K562 (cell line): ENCODE data around the gene IL1RL1. TPM values are rescaled to one million over a fixed set of nuclear protein-coding genes. Genes with fewer than 3 reads are reported as not detected.

Experiments
- ATAC-seq: fragments of 200-7000 bp; cut with Tn5 transposase; 3 replicates; pipeline ENCODE4 v1.9.1; 2020; ENCODE audit warnings: moderate library complexity
- BruUV-seq: library from RNA; stranded (reverse); fragments of 400-500 nt; replicated peaks from 2 replicates; lab custom pipeline; 2021; lab: Mats Ljungman, UMichigan
- CTCF ChIA-PET: fragments of 300-600 bp; formaldehyde crosslinking; extraction: SDS; loops from one replicate; lab custom pipeline; 2021; ENCODE audit warnings: low intra/inter-chr PET ratio; lab: Yijun Ruan, JAX
- POLR2A ChIA-PET: fragments of 300-600, 350-650 bp; sonication (Branson Sonifier 250); formaldehyde crosslinking; extraction: SDS; loops from one replicate; lab custom pipeline; 2021; ENCODE audit warnings: antibody characterized with exemption, inconsistent platforms; lab: Yijun Ruan, JAX
- DNase-seq, 4 experiments: peaks; one replicate each; pipeline versions ENCODE4 v3.0.0 to v3.0.0-alpha.2; 2011 to 2018; ENCODE audit warnings: low spot score in 3 of 4, mixed read lengths in 3 of 4; ENCODE audit errors: extremely low read depth in 1 of 4
- FAIRE-seq: peaks from 2 replicates; lab custom pipeline; 2011; peaks lifted over from hg19 to GRCh38; lab: Jason Lieb, UNC
- H2AFZ ChIP-seq: 2 replicates; pipeline ENCODE4 v1.6.0; 2011; ENCODE audit warnings: low read depth, low read length, control low read depth, inconsistent platforms
- H3K27ac ChIP-seq: fragments of 200-600 bp; 3 replicates; pipeline ENCODE4 v1.8.0; 2011; ENCODE audit warnings: low read depth, mild to moderate bottlenecking, control low read depth, inconsistent platforms, low read length, moderate library complexity, mixed read lengths; ENCODE audit errors: extremely low read depth
- H3K27me3 ChIP-seq, 2 experiments: fragments of 300-600 bp in 1 of 2; 2 replicates in 1 of 2; 3 replicates in 1 of 2; pipeline versions ENCODE4 v1.6.0 to v1.8.0; 2011; ENCODE audit warnings: inconsistent platforms in 2 of 2, low read length in 2 of 2, mild to moderate bottlenecking in 1 of 2, mixed read lengths in 1 of 2, moderate library complexity in 1 of 2; ENCODE audit not compliant: control insufficient read depth in 2 of 2, insufficient read depth in 2 of 2
- H3K36me3 ChIP-seq: fragments of 300-600 bp; 3 replicates; pipeline ENCODE4 v1.8.0; 2011; ENCODE audit warnings: mild to moderate bottlenecking, low read length, inconsistent platforms; ENCODE audit not compliant: control insufficient read depth, insufficient read depth
- H3K4me1 ChIP-seq, 2 experiments: fragments of 200-600 bp in 1 of 2; replicated peaks in 1 of 2; 2 replicates in 1 of 2; 3 replicates in 1 of 2; pipeline versions ENCODE4 v1.5.1 to v1.8.0; 2011; ENCODE audit warnings: inconsistent platforms in 2 of 2, low read length in 2 of 2, mild to moderate bottlenecking in 1 of 2, mixed read lengths in 1 of 2, moderate library complexity in 1 of 2; ENCODE audit not compliant: control insufficient read depth in 2 of 2, insufficient read depth in 2 of 2
- H3K4me2 ChIP-seq: 2 replicates; pipeline ENCODE4 v1.6.1; 2011; ENCODE audit warnings: low read length, control low read depth, inconsistent platforms, mixed read lengths; ENCODE audit not compliant: insufficient read depth
- H3K4me3 ChIP-seq: fragments of 200-600 bp; sonication (generic), shearing (Covaris generic); 2 replicates; pipeline ENCODE4 v1.5.1; 2016; ENCODE audit warnings: control low read depth, inconsistent platforms
- H3K79me2 ChIP-seq: fragments of 200-600 bp; 3 replicates; pipeline ENCODE4 v1.8.0; 2011; ENCODE audit warnings: low read length, inconsistent platforms; ENCODE audit not compliant: control insufficient read depth, insufficient read depth
- H3K9ac ChIP-seq, 2 experiments: 2 replicates each; pipeline versions ENCODE4 v1.6.0 to v1.6.1; 2011; ENCODE audit warnings: low read depth in 2 of 2, low read length in 2 of 2, control low read depth in 1 of 2, inconsistent platforms in 1 of 2, mild to moderate bottlenecking in 1 of 2, mixed read lengths in 1 of 2; ENCODE audit not compliant: insufficient read depth in 1 of 2
- H3K9me1 ChIP-seq: one replicate; pipeline ENCODE4 v1.6.0; 2011; ENCODE audit warnings: inconsistent platforms, mild to moderate bottlenecking, low read length, moderate library complexity; ENCODE audit not compliant: control insufficient read depth, insufficient read depth
- H3K9me3 ChIP-seq: replicated peaks from 2 replicates; pipeline ENCODE4 v1.5.1; 2011; ENCODE audit warnings: low read depth, low read length, inconsistent platforms; ENCODE audit not compliant: control insufficient read depth, insufficient read depth
- H4K20me1 ChIP-seq: replicated peaks from 2 replicates; pipeline ENCODE4 v1.6.1; 2011; ENCODE audit warnings: low read length, inconsistent platforms, mixed read lengths; ENCODE audit not compliant: control insufficient read depth, insufficient read depth
- MEIS2 ChIP-seq: fragments of 450-650 bp; IDR thresholded peaks from 2 replicates; pipeline ENCODE4 v1.6.1; 2014; ENCODE audit warnings: mild to moderate bottlenecking; ENCODE audit not compliant: partially characterized antibody
- RCOR1 ChIP-seq, 2 experiments: IDR thresholded peaks; 2 replicates each; pipeline ENCODE4 v1.6.1; 2012; ENCODE audit warnings: low read depth in 2 of 2, low read length in 2 of 2, borderline replicate concordance in 1 of 2, improper control_type of control experiment in 1 of 2
- SPI1 ChIP-seq: IDR thresholded peaks from 2 replicates; pipeline ENCODE4 v1.6.1; 2011; ENCODE audit warnings: low read depth, low read length, control low read depth, borderline replicate concordance
- WGBS: fragments of 100-300 bp; shearing (Covaris generic); methylation state at CpG from one replicate; pipeline ENCODE4 v1.1.6; 2016; ENCODE audit warnings: low coverage, mixed read lengths; ENCODE audit not compliant: insufficient coverage; ENCODE audit errors: missing lambda C conversion rate; 5-methylcytosine and 5-hydroxymethylcytosine counted together
- in situ Hi-C: fragments of 300-500 bp; cut with MboI; formaldehyde crosslinking; loops from 4 replicates; pipeline ENCODE4 v1.15.0; 2018; ENCODE audit warnings: inconsistent platforms, mixed read lengths
- intact Hi-C: fragments of 100-400 bp; cut with micrococcal nuclease; formaldehyde crosslinking; loops from 2 replicates; pipeline ENCODE4 v1.14.2; 2022
- polyA plus RNA-seq, 8 experiments: library from polyadenylated mRNA; depleted of rRNA in 4 of 8; stranded (reverse) in 5 of 8; unstranded in 3 of 8; fragments of >200 nt; fragmentation: Nextera tagmentation in 2 of 8; fragmentation: Illumina TruSeq in 1 of 8; extraction: Ambion mirVana in 2 of 8; extraction: Trizol in 1 of 8; gene quantifications; 2 replicates each; pipeline versions ENCODE4 v1.2.1 to v1.2.3, GENCODE V29; 2011 to 2014; ENCODE audit warnings: inconsistent platforms in 1 of 8, missing spikeins in 1 of 8
- total RNA-seq, 7 experiments: library from RNA; depleted of rRNA in 6 of 7; stranded (reverse); fragments of >200 nt in 6 of 7; fragmentation: Illumina TruSeq in 2 of 7; extraction: Trizol in 2 of 7; gene quantifications; 2 replicates each; pipeline versions ENCODE4 v1.2.1 to v1.2.3, GENCODE V29; 2011 to 2021; ENCODE audit warnings: low replicate concordance in 1 of 7
- TF ChIP-seq, protein P1 (sequence below): fragments of 200-800 bp; sonication (Bioruptor generic); IDR thresholded peaks from 2 replicates; pipeline ENCODE4 v1.6.1; 2017; ENCODE audit warnings: missing genetic modification characterization, missing compliant biosample characterization
- TF ChIP-seq, protein P2 (sequence below), 2 experiments: IDR thresholded peaks in 1 of 2; conservative IDR thresholded peaks in 1 of 2; 2 replicates each; pipeline ENCODE4 v1.6.1; 2016; ENCODE audit warnings: low read depth in 2 of 2, mild to moderate bottlenecking in 1 of 2, missing compliant biosample characterization in 1 of 2, missing genetic modification characterization in 1 of 2, moderate library complexity in 1 of 2
- TF ChIP-seq, protein P3 (sequence below): IDR thresholded peaks from 2 replicates; pipeline ENCODE4 v1.6.1; 2011; ENCODE audit warnings: borderline replicate concordance, low read depth, mild to moderate bottlenecking, moderate library complexity, low read length; ENCODE audit not compliant: insufficient read depth, poor library complexity, severe bottlenecking

The IL1RL1 gene
- total and polyA plus RNA-seq, 9 of the 15 experiments (the other 6 are each of a cell fraction or from before 2014, with no cell fraction given), result 0.06 to 3.3 (median 0.59) TPM

DNA sequence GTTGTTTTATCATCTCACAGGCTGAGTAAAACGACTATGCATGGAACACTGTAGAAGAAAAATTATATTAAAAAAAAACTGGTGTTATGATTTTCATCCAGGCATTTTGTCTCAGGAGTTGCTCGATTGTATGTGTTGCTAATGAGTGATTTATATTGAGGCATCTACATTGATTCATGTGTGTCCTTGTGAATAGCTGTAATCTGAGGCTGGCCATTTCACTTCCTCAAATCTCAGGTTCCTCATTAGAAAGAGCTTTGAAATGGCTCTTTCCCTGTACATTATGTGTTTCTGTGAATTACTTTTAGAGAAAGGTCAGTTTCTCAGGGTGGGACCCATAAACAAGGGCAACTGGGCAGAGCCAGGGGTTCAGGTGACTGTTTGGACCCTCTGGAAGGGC lies 46.6 kb downstream of the IL1RL1 start:
- ATAC-seq, result no peak

More for the DNA sequence above, 46.6 kb downstream of the IL1RL1 start:
- H3K36me3 ChIP-seq, result no peaks in the 10 kb centered on the region
- no TSS peak for BruUV-seq
- FAIRE-seq (no peak), DNase-seq (no peak)
- POLR2A ChIA-PET, result interaction anchor here (0.9 kb wide), 1 partner anchor 69 kb away, joined by 3 read pairs; no protein-coding TSS in a partner anchor
- no peaks in the 10 kb centered on the region for H3K9me1 ChIP-seq
- intact Hi-C loops (loop anchor here (1.0 to 5.0 kb wide), 5 partner anchors 56 to 351 kb away; no protein-coding TSS in a partner anchor), in situ Hi-C loops (loop anchor here (5.0 to 10.0 kb wide), 2 partner anchors 89 to 343 kb away; no protein-coding TSS in a partner anchor)
- WGBS, result 15% methylated on average over 2 of the region's 2 CpGs
- H3K4me3 ChIP-seq, result no peak overlapping the region
- no peak overlapping the region for H2AFZ ChIP-seq
- H3K27me3 ChIP-seq, result no peaks in the 10 kb centered on the region
- peaks cover 0 to 12% of the 10 kb centered on the region in 2 experiments; a peak in 2 of 5 replicates for H3K4me1 ChIP-seq
- H3K9ac ChIP-seq, result no peak overlapping the region
- TF ChIP-seq RCOR1 (IDR thresholded peaks at IDR 0.05; ENCODE audit: borderline replicate concordance in 1 of 2, low read depth in 2 of 2, low read length in 2 of 2) (0 out of 4 replicates have a peak, but pooled peaks of 1 of the 2 experiments have one; percentile 15), SPI1 (peak; percentile 90), MEIS2 (peak; percentile 66)
- TF ChIP-seq, protein P1, sequence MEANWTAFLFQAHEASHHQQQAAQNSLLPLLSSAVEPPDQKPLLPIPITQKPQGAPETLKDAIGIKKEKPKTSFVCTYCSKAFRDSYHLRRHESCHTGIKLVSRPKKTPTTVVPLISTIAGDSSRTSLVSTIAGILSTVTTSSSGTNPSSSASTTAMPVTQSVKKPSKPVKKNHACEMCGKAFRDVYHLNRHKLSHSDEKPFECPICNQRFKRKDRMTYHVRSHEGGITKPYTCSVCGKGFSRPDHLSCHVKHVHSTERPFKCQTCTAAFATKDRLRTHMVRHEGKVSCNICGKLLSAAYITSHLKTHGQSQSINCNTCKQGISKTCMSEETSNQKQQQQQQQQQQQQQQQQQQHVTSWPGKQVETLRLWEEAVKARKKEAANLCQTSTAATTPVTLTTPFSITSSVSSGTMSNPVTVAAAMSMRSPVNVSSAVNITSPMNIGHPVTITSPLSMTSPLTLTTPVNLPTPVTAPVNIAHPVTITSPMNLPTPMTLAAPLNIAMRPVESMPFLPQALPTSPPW (CRISPR knock-in tag), result no peak
- TF ChIP-seq, protein P2, sequence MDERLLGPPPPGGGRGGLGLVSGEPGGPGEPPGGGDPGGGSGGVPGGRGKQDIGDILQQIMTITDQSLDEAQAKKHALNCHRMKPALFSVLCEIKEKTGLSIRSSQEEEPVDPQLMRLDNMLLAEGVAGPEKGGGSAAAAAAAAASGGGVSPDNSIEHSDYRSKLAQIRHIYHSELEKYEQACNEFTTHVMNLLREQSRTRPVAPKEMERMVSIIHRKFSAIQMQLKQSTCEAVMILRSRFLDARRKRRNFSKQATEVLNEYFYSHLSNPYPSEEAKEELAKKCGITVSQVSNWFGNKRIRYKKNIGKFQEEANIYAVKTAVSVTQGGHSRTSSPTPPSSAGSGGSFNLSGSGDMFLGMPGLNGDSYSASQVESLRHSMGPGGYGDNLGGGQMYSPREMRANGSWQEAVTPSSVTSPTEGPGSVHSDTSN (CRISPR knock-in tag; IDR thresholded peaks at IDR 0.05; ENCODE audit: low read depth), result no peak
- TF ChIP-seq, protein P2 (tag; conservative IDR thresholded peaks at IDR 0.05; ENCODE audit: low read depth), result peak; percentile 47
- TF ChIP-seq, protein P3, sequence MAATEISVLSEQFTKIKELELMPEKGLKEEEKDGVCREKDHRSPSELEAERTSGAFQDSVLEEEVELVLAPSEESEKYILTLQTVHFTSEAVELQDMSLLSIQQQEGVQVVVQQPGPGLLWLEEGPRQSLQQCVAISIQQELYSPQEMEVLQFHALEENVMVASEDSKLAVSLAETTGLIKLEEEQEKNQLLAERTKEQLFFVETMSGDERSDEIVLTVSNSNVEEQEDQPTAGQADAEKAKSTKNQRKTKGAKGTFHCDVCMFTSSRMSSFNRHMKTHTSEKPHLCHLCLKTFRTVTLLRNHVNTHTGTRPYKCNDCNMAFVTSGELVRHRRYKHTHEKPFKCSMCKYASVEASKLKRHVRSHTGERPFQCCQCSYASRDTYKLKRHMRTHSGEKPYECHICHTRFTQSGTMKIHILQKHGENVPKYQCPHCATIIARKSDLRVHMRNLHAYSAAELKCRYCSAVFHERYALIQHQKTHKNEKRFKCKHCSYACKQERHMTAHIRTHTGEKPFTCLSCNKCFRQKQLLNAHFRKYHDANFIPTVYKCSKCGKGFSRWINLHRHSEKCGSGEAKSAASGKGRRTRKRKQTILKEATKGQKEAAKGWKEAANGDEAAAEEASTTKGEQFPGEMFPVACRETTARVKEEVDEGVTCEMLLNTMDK, result no peak
- no peak overlapping the region for H3K27ac ChIP-seq
- no peaks in the 10 kb centered on the region for H3K9me3 ChIP-seq
- no peak overlapping the region for H3K4me2 ChIP-seq
- H4K20me1 ChIP-seq, result no peaks in the 10 kb centered on the region
- no peaks in the 10 kb centered on the region for H3K79me2 ChIP-seq
- CTCF ChIA-PET, result interaction anchor here (1.2 kb wide), 1 partner anchor 117 kb away, joined by 3 read pairs; no protein-coding TSS in a partner anchor
